Smooth muscle cell (in vitro differentiated cells): Measurements from ENCODE around the gene GPR39. TPM values are rescaled to one million over a fixed set of nuclear protein-coding genes. Genes with fewer than 3 reads are reported as not detected.

Experiments used
- DNase-seq: peaks from one replicate; lab custom pipeline; 2025; ENCODE audit not compliant: unreplicated experiment; lab: John Stamatoyannopoulos, UW
- H2AFZ ChIP-seq: fragments of 200-600 bp; sonication (generic); 2 replicates; pipeline ENCODE4 v1.6.0; 2016; ENCODE audit warnings: antibody characterized with exemption, low read depth, mild to moderate bottlenecking
- H3F3A ChIP-seq: fragments of 200-600 bp; sonication (generic); 2 replicates; pipeline ENCODE4 v1.6.0; 2017; ENCODE audit warnings: antibody characterized with exemption, low read depth
- H3K27ac ChIP-seq: fragments of 200-600 bp; sonication (generic); 2 replicates; pipeline ENCODE4 v1.5.1; 2016; ENCODE audit warnings: low read depth, mild to moderate bottlenecking
- H3K27me3 ChIP-seq: fragments of 200-600 bp; sonication (generic); 2 replicates; pipeline ENCODE4 v1.6.1; 2016; ENCODE audit warnings: low read depth, mild to moderate bottlenecking
- H3K36me3 ChIP-seq: fragments of 200-600 bp; sonication (generic); 2 replicates; pipeline ENCODE4 v1.5.1; 2016; ENCODE audit warnings: low read depth
- H3K4me1 ChIP-seq: fragments of 200-600 bp; sonication (generic); 2 replicates; pipeline ENCODE4 v1.5.1; 2016; ENCODE audit warnings: low read depth
- H3K4me2 ChIP-seq: fragments of 200-600 bp; sonication (generic); 2 replicates; pipeline ENCODE4 v1.6.0; 2016; ENCODE audit warnings: mild to moderate bottlenecking
- H3K4me3 ChIP-seq: fragments of 200-600 bp; sonication (generic); 2 replicates; pipeline ENCODE4 v1.5.1; 2016; ENCODE audit warnings: mild to moderate bottlenecking
- H3K79me2 ChIP-seq: fragments of 200-600 bp; sonication (generic); 2 replicates; pipeline ENCODE4 v1.6.0; 2016; ENCODE audit warnings: low read depth, mild to moderate bottlenecking
- H3K9ac ChIP-seq: fragments of 200-600 bp; sonication (generic); 2 replicates; pipeline ENCODE4 v1.6.0; 2016; ENCODE audit warnings: low read depth
- H3K9me3 ChIP-seq: fragments of 200-600 bp; sonication (generic); replicated peaks from 2 replicates; pipeline ENCODE4 v1.5.1; 2016; ENCODE audit warnings: low read depth
- H4K20me1 ChIP-seq: fragments of 200-600 bp; sonication (generic); 2 replicates; pipeline ENCODE4 v1.6.0; 2016; ENCODE audit warnings: low read depth
- CTCF ChIP-seq: fragments of 200-600 bp; sonication (generic); IDR thresholded peaks from 2 replicates; pipeline ENCODE4 v1.5.1; 2017; ENCODE audit warnings: borderline replicate concordance, mild to moderate bottlenecking, antibody characterized with exemption; ENCODE audit not compliant: insufficient read depth, poor library complexity, severe bottlenecking
- WGBS: methylation state at CpG from one replicate; pipeline ENCODE4 v1.1.7; 2016; ENCODE audit warnings: low lambda C conversion rate; 5-methylcytosine and 5-hydroxymethylcytosine counted together
- polyA plus RNA-seq: library from polyadenylated mRNA; unstranded; fragments of >200 nt; fragmentation: Nextera tagmentation; extraction: Ambion mirVana; gene quantifications from 2 replicates; pipeline ENCODE4 v1.2.1, GENCODE V29; 2016
- total RNA-seq: library from RNA; depleted of rRNA; stranded (reverse); fragments of >200 nt; gene quantifications from 2 replicates; pipeline ENCODE4 v1.2.3, GENCODE V29; 2014

GPR39 gene
- total and polyA plus RNA-seq, 2 experiments from 2014 or later, result 0.87 to 1.4 TPM

DNA sequence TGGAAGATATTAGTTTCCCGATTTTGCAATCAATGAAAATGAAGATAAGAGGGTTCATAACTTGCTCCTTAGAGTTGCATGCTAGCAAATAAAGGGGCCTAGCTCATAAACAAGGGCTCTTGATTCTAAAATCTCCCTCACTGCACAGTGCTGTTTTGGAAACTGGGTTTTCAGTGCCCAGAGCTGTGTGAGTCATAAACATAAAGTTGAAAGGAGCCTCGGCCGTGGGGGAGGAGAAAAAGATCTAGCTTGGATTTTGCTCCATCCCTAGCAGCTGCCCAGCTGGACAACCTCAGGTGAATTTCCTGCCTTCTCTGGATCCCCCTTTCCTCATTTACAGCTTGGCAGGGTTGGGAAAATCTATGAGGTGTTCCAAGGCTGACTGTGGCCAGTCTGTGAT lies 210.9 kb downstream of the GPR39 start:
- peaks cover 11% of the 10 kb centered on the region for H3K4me1 ChIP-seq
- H3K27ac ChIP-seq, result no peak overlapping the region
- no peaks in the 10 kb centered on the region for H3F3A ChIP-seq
- no peaks in the 10 kb centered on the region for H3K9me3 ChIP-seq
- H3K4me2 ChIP-seq, result no peak overlapping the region
- 22% methylated on average over 3 of the region's 3 CpGs for WGBS
- no peak overlapping the region for H2AFZ ChIP-seq
- TF ChIP-seq CTCF, result no peak
- no peak overlapping the region for H3K4me3 ChIP-seq
- H3K36me3 ChIP-seq, result no peaks in the 10 kb centered on the region
- no peak for DNase-seq
- no peak overlapping the region for H3K9ac ChIP-seq
- no peaks in the 10 kb centered on the region for H4K20me1 ChIP-seq
- H3K27me3 ChIP-seq, result no peaks in the 10 kb centered on the region
- H3K79me2 ChIP-seq, result no peaks in the 10 kb centered on the region

GRCh38 chr2:132632000-132632649 lies 215.5 kb downstream of the GPR39 start:
- Histone ChIP-seq H3K9me3 (no peaks in the 10 kb centered on the region), H3F3A (no peaks in the 10 kb centered on the region), H3K27ac (peak overlapping the region; percentile 20), H2AFZ (no peak overlapping the region), H3K4me2 (peak overlapping the region; percentile 45), H3K79me2 (no peaks in the 10 kb centered on the region), H3K4me3 (no peak overlapping the region), H3K27me3 (no peaks in the 10 kb centered on the region), H4K20me1 (no peaks in the 10 kb centered on the region), H3K36me3 (no peaks in the 10 kb centered on the region), H3K4me1 (peaks cover 7% of the 10 kb centered on the region), H3K9ac (no peak overlapping the region)
- DNase-seq, result no peak
- TF ChIP-seq CTCF, result no peak
- WGBS, result 18% methylated on average over 6 of the region's 6 CpGs

DNA sequence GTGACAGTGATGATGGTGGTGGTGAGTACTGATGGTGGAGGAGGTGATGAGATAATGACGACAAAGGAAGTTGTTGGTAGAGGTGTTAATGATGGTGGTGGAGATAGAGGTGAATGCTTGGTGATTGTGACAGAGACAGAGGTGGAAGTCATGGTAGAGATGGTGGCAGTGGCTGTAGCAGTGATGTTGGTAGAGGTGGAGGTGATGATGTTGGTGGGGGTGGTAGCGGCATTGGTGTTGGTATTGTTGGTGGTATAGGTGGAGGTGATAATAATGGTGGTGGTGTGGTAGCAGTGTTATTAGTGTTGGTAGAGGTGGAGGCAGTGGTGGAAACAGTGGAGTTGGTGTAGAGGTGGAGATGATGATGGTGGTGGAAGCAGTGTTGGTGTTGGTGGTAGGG lies 217.0 kb downstream of the GPR39 start:
- no peak for TF ChIP-seq CTCF
- Histone ChIP-seq H3K4me3 (no peak overlapping the region), H4K20me1 (no peaks in the 10 kb centered on the region), H3K9me3 (no peaks in the 10 kb centered on the region), H3K4me2 (no peak overlapping the region), H3K79me2 (no peaks in the 10 kb centered on the region), H3K9ac (no peak overlapping the region), H3F3A (no peaks in the 10 kb centered on the region), H3K36me3 (no peaks in the 10 kb centered on the region), H2AFZ (no peak overlapping the region), H3K27ac (no peak overlapping the region), H3K4me1 (peaks cover 7% of the 10 kb centered on the region), H3K27me3 (no peaks in the 10 kb centered on the region)
- no peak for DNase-seq
- WGBS, result 97% methylated on average over 2 of the region's 2 CpGs

DNA sequence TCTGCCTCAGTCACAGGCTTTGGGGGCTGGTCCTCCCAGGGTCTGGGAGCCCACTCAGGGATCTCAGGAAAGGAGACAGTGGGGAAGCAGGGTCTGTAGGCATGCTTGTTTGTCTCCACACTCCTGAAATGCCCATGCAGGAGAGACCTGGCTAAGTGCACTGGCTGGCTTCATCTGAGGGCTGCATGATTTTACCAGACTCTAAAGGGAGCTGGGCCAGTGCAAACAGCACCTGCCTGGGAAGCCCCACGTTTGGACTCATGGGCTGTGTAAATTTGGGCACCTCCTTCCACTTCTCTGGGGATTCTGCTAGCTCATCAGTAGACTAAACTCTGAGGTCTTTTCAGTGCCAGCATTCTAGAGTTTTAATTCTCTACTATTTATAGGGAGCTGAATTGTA lies 219.7 kb downstream of the GPR39 start:
- Histone ChIP-seq H4K20me1 (no peaks in the 10 kb centered on the region), H3K27me3 (no peaks in the 10 kb centered on the region), H3K79me2 (no peaks in the 10 kb centered on the region), H3K9ac (no peak overlapping the region), H2AFZ (no peak overlapping the region), H3K4me1 (peaks cover 7% of the 10 kb centered on the region), H3K27ac (no peak overlapping the region), H3K4me3 (no peak overlapping the region), H3K4me2 (no peak overlapping the region), H3K9me3 (no peaks in the 10 kb centered on the region), H3K36me3 (no peaks in the 10 kb centered on the region), H3F3A (no peaks in the 10 kb centered on the region)
- 89% methylated on average over 1 of the region's 1 CpG for WGBS
- no peak for DNase-seq
- TF ChIP-seq CTCF, result no peak
